Measurements from ENCODE around the gene NEK6. TPM values are rescaled to one million over a fixed set of nuclear protein-coding genes. Genes with fewer than 3 reads are reported as not detected.

The NEK6 gene
- total RNA-seq, 1 donor from 2014 or later, result 43.9 TPM

- H3K9me3 Mint-ChIP-seq (ENCODE audit: unreplicated experiment), result no peaks in the 10 kb centered on the region
- no peak overlapping the region for H3K27ac Mint-ChIP-seq (ENCODE audit: unreplicated experiment)
- TF ChIP-seq CTCF (IDR thresholded peaks at IDR 0.05; ENCODE audit: unreplicated experiment), result no peak
- H3K27me3 Mint-ChIP-seq (ENCODE audit: unreplicated experiment), result peaks cover 12% of the 10 kb centered on the region
- H3K4me3 Mint-ChIP-seq (ENCODE audit: unreplicated experiment), result no peak overlapping the region
- H3K36me3 Mint-ChIP-seq (ENCODE audit: low read depth, unreplicated experiment), result peaks cover 31% of the 10 kb centered on the region
- H3K4me1 Mint-ChIP-seq (ENCODE audit: unreplicated experiment), result no peaks in the 10 kb centered on the region
- DNase-seq (ENCODE audit: low spot score), result no peak
Observed at GRCh38 chr9:124349267-124349666, 91.5 kb downstream of the NEK6 start.

GRCh38 chr9:124349675-124350493, 92.1 kb downstream of the NEK6 start:
- H3K36me3 Mint-ChIP-seq (ENCODE audit: low read depth, unreplicated experiment), result peaks cover 35% of the 10 kb centered on the region
- H3K4me1 Mint-ChIP-seq (ENCODE audit: unreplicated experiment), result no peaks in the 10 kb centered on the region
- no peak for DNase-seq (ENCODE audit: low spot score)
- no peak for TF ChIP-seq CTCF (IDR thresholded peaks at IDR 0.05; ENCODE audit: unreplicated experiment)
- H3K9me3 Mint-ChIP-seq (ENCODE audit: unreplicated experiment), result no peaks in the 10 kb centered on the region
- no peak overlapping the region for H3K27ac Mint-ChIP-seq (ENCODE audit: unreplicated experiment)
- no peak overlapping the region for H3K4me3 Mint-ChIP-seq (ENCODE audit: unreplicated experiment)
- H3K27me3 Mint-ChIP-seq (ENCODE audit: unreplicated experiment), result peaks cover 12% of the 10 kb centered on the region

GRCh38 chr9:124350494-124351263, 92.9 kb downstream of the NEK6 start:
- H3K4me3 Mint-ChIP-seq (ENCODE audit: unreplicated experiment), result no peak overlapping the region
- H3K36me3 Mint-ChIP-seq (ENCODE audit: low read depth, unreplicated experiment), result peaks cover 35% of the 10 kb centered on the region
- H3K27me3 Mint-ChIP-seq (ENCODE audit: unreplicated experiment), result peaks cover 9% of the 10 kb centered on the region
- H3K4me1 Mint-ChIP-seq (ENCODE audit: unreplicated experiment), result no peaks in the 10 kb centered on the region
- TF ChIP-seq CTCF (IDR thresholded peaks at IDR 0.05; ENCODE audit: unreplicated experiment), result no peak
- no peak overlapping the region for H3K27ac Mint-ChIP-seq (ENCODE audit: unreplicated experiment)
- H3K9me3 Mint-ChIP-seq (ENCODE audit: unreplicated experiment), result no peaks in the 10 kb centered on the region
- no peak for DNase-seq (ENCODE audit: low spot score)

GRCh38 chr9:124351672-124352468, 94.1 kb downstream of the NEK6 start:
- H3K4me3 Mint-ChIP-seq (ENCODE audit: unreplicated experiment), result peak overlapping the region; percentile 25
- H3K27ac Mint-ChIP-seq (ENCODE audit: unreplicated experiment), result peak overlapping the region; percentile 24
- no peaks in the 10 kb centered on the region for H3K4me1 Mint-ChIP-seq (ENCODE audit: unreplicated experiment)
- no peaks in the 10 kb centered on the region for H3K9me3 Mint-ChIP-seq (ENCODE audit: unreplicated experiment)
- TF ChIP-seq CTCF (IDR thresholded peaks at IDR 0.05; ENCODE audit: unreplicated experiment), result no peak
- no peak for DNase-seq (ENCODE audit: low spot score)
- H3K27me3 Mint-ChIP-seq (ENCODE audit: unreplicated experiment), result peaks cover 9% of the 10 kb centered on the region
- peaks cover 40% of the 10 kb centered on the region for H3K36me3 Mint-ChIP-seq (ENCODE audit: low read depth, unreplicated experiment)
